Neural crest cell (in vitro differentiated cells): Measurements from ENCODE around the gene P2RY2. TPM values are rescaled to one million over a fixed set of nuclear protein-coding genes. Genes with fewer than 3 reads are reported as not detected.

ENCODE experiments used
- DNase-seq: peaks from one replicate; pipeline ENCODE4 v3.0.0; 2021; ENCODE audit warnings: low read depth, mixed read lengths, low spot score
- H3K27ac Mint-ChIP-seq: one replicate; pipeline ENCODE4 v1.8.0; 2021; ENCODE audit warnings: mild to moderate bottlenecking, mixed read lengths; ENCODE audit not compliant: unreplicated experiment
- H3K27me3 Mint-ChIP-seq: 2 replicates; pipeline ENCODE4 v1.8.0; 2021; ENCODE audit warnings: low read depth, mild to moderate bottlenecking, mixed read lengths
- H3K36me3 Mint-ChIP-seq: 2 replicates; pipeline ENCODE4 v1.8.0; 2021; ENCODE audit warnings: low read depth, mild to moderate bottlenecking, mixed read lengths
- H3K4me1 Mint-ChIP-seq: 2 replicates; pipeline ENCODE4 v1.8.0; 2021; ENCODE audit warnings: mixed read lengths
- H3K4me3 Mint-ChIP-seq: one replicate; pipeline ENCODE4 v1.8.0; 2021; ENCODE audit warnings: mild to moderate bottlenecking, mixed read lengths
- H3K9me3 Mint-ChIP-seq: 2 replicates; pipeline ENCODE4 v1.8.0; 2021; ENCODE audit warnings: mixed read lengths
- long read RNA-seq: library from polyadenylated mRNA; unstranded; transcript quantifications from one replicate; pipeline ENCODE4 v2.0.0, GENCODE V29; 2020
- total RNA-seq: library from RNA; stranded (reverse); gene quantifications from 2 replicates; pipeline ENCODE4 v1.2.1, GENCODE V29; 2021
- TF ChIP-seq, protein P1 (sequence below): fragments of 200-600 bp; sonication (generic); conservative IDR thresholded peaks from 2 replicates; pipeline ENCODE4 v1.5.0; 2021; ENCODE audit warnings: antibody characterized with exemption, mild to moderate bottlenecking

The P2RY2 gene
- 0.14 and 0.27 TPM in 2 replicates for total RNA-seq
- long read RNA-seq, result 0 reads

- Mint-ChIP-seq H3K4me3 (peak within 1 kb of the TSS; percentile 78), H3K27me3 (peaks cover 51% of the 10 kb centered on the region), H3K9me3 (no peaks in the 10 kb centered on the region), H3K4me1 (peaks cover 21% of the 10 kb centered on the region), H3K27ac (no peak within 1 kb of the TSS), H3K36me3 (no peaks in the 10 kb centered on the region)
- peak; percentile 54 for DNase-seq
- TF ChIP-seq, protein P1, sequence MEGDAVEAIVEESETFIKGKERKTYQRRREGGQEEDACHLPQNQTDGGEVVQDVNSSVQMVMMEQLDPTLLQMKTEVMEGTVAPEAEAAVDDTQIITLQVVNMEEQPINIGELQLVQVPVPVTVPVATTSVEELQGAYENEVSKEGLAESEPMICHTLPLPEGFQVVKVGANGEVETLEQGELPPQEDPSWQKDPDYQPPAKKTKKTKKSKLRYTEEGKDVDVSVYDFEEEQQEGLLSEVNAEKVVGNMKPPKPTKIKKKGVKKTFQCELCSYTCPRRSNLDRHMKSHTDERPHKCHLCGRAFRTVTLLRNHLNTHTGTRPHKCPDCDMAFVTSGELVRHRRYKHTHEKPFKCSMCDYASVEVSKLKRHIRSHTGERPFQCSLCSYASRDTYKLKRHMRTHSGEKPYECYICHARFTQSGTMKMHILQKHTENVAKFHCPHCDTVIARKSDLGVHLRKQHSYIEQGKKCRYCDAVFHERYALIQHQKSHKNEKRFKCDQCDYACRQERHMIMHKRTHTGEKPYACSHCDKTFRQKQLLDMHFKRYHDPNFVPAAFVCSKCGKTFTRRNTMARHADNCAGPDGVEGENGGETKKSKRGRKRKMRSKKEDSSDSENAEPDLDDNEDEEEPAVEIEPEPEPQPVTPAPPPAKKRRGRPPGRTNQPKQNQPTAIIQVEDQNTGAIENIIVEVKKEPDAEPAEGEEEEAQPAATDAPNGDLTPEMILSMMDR, result peak; percentile 67
Observed at GRCh38 chr11:73218106-73218829, at the start of gene P2RY2. Gene P2RY2, plus strand, starts transcription at chr11:73218281. Its CDS starts 15,879 bp downstream, at chr11:73234160.

- Mint-ChIP-seq H3K9me3 (no peaks in the 10 kb centered on the region), H3K4me3 (no peak overlapping the region), H3K4me1 (peaks cover 12% of the 10 kb centered on the region), H3K27me3 (no peaks in the 10 kb centered on the region), H3K27ac (no peak overlapping the region), H3K36me3 (no peaks in the 10 kb centered on the region)
- DNase-seq, result no peak
- TF ChIP-seq, protein P1, result no peak
Observed at GRCh38 chr11:73168925-73169579, 49.0 kb upstream of the P2RY2 start.

DNA sequence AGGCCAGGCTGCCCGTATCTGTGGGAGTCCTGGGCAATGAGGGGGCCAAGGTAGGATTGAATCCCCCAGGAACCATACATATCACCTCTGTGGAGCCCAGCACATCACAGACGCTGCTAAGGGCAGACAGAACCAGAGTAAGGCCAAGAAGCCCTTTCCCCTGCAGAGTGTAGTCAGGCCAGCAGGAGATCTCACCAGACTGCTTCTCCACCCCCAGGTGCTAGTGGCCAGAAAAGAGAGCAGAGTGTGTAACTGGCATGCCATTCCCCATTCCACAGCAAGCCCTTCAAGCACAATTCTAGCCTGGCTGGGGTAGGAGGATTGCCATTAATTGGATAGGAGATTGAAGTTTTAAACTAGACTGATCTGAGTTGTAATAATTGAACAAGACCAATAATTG lies 47.9 kb upstream of the P2RY2 start:
- no peak for DNase-seq
- Mint-ChIP-seq H3K27ac (no peak overlapping the region), H3K9me3 (no peaks in the 10 kb centered on the region), H3K36me3 (no peaks in the 10 kb centered on the region), H3K4me1 (peaks cover 12% of the 10 kb centered on the region), H3K4me3 (no peak overlapping the region), H3K27me3 (no peaks in the 10 kb centered on the region)
- TF ChIP-seq, protein P1, result no peak

GRCh38 chr11:73171436-73172161 lies 46.5 kb upstream of the P2RY2 start:
- Mint-ChIP-seq H3K27ac (no peak overlapping the region), H3K4me1 (peaks cover 12% of the 10 kb centered on the region)

More at GRCh38 chr11:73171436-73172161, 46.5 kb upstream of the P2RY2 start:
- Mint-ChIP-seq H3K9me3 (no peaks in the 10 kb centered on the region), H3K36me3 (no peaks in the 10 kb centered on the region), H3K4me3 (no peak overlapping the region), H3K27me3 (no peaks in the 10 kb centered on the region)
- no peak for DNase-seq
- TF ChIP-seq, protein P1, result no peak
